ENCODE results near the gene ABCB1.

ABCB1 gene

DNA sequence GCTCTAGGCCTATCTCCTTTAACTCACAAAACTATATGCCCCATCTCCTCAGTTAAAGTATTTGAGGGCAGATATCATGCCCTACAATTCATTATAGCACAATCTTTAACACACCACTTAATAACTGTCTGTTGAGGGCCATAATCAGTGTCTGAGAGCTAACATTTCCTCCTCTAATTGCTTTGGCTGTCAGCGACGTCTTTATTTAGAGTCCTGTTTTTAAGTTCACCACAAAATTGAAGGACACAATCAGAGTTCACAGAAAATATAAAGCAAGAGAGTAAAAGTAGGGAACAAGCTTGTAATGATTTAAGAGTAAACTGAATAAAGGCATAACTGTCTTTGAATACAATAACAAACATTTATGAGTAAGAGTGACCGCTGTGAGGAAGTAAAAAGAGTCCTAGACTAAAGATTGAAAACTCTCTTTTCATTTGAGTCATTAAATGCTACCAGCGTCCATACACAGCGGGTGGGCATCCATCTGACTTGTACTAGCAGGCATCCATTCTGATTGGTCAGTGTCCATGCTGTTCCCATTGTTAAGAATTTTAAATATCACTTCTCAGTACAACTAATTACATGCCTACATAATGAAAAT, 86.8 kb downstream of the ABCB1 start:
- DNase-seq (ENCODE audit: low read depth, low spot score), result peak; percentile 44
- in situ Hi-C loops (cut with HindIII; ENCODE audit: low sequenced_read_pairs), result no loop called here
- TF ChIP-seq, protein P1, sequence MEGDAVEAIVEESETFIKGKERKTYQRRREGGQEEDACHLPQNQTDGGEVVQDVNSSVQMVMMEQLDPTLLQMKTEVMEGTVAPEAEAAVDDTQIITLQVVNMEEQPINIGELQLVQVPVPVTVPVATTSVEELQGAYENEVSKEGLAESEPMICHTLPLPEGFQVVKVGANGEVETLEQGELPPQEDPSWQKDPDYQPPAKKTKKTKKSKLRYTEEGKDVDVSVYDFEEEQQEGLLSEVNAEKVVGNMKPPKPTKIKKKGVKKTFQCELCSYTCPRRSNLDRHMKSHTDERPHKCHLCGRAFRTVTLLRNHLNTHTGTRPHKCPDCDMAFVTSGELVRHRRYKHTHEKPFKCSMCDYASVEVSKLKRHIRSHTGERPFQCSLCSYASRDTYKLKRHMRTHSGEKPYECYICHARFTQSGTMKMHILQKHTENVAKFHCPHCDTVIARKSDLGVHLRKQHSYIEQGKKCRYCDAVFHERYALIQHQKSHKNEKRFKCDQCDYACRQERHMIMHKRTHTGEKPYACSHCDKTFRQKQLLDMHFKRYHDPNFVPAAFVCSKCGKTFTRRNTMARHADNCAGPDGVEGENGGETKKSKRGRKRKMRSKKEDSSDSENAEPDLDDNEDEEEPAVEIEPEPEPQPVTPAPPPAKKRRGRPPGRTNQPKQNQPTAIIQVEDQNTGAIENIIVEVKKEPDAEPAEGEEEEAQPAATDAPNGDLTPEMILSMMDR (IDR thresholded peaks at IDR 0.05; ENCODE audit: low read depth, low read length), result no peak
- H3K4me3 ChIP-seq (ENCODE audit: low read depth, low read length), result no peak overlapping the region

DNA sequence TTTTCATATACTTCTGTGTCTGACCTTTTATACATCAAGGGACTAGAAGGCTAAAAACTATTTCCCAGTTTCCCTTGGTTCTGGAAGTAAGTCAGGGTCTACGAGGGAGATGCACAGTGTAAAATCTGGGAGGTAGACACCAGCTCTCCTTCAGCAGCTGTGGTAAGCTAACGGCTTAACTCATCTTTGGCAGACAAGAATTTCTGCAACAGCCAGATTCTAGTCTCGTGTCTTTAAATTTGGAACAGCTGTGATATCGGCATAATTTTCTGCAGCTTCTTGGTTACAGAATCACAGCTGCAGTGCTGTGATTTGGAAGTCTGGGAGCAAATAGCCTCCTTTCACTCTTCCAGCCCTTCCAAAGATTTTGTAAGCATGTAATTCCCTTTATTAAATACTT, 87.8 kb downstream of the ABCB1 start:
- TF ChIP-seq, protein P1 (IDR thresholded peaks at IDR 0.05; ENCODE audit: low read depth, low read length), result no peak
- in situ Hi-C loops (cut with HindIII; ENCODE audit: low sequenced_read_pairs), result no loop called here
- H3K4me3 ChIP-seq (ENCODE audit: low read depth, low read length), result no peak overlapping the region
- no peak for DNase-seq (ENCODE audit: low read depth, low spot score)

DNA sequence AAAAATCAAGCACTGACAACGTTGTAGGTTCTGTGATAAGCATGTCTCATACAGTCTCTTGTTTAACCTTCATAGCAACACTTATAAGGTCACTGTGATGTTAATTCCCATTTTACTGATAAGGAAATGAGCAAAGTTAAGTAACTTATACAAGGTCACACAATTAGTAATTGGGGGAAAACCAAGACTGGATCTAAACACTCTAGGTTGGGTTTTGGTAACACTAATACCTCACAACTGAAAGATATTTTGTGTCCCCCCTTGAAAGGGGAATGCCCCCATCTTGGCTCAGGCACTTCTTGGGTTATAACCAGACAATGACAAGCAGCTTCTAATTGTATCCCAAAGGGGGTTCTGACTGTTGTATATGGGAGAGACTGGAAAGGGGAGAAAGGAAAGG, 89.2 kb downstream of the ABCB1 start:
- in situ Hi-C loops (cut with HindIII; ENCODE audit: low sequenced_read_pairs), result no loop called here
- H3K4me3 ChIP-seq (ENCODE audit: low read depth, low read length), result no peak overlapping the region
- no peak for DNase-seq (ENCODE audit: low read depth, low spot score)
- TF ChIP-seq, protein P1 (IDR thresholded peaks at IDR 0.05; ENCODE audit: low read depth, low read length), result no peak

DNA sequence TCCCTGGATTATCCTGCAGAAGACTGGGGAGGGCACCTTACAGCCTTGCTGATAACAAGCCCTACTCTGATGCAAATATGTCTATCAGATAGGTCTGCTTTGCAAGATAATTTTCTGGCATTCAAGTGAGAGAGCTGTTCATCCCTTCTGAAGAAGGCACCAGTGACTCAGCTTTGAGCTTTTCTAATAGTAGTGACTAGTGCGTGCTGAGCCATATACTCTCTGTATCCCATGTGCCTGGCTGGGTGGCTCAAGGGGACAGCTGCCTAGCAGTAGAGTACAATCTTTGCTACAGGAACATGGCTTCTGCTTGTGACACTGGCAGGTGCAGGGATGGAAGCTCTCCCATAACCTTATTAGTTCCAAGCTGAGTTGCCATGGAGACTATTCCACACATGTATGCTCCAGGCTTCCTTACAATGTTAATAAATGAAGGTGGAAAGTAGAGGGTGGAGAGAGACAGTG, 90.2 kb downstream of the ABCB1 start:
- H3K4me3 ChIP-seq (ENCODE audit: low read depth, low read length), result no peak overlapping the region
- DNase-seq (ENCODE audit: low read depth, low spot score), result no peak
- TF ChIP-seq, protein P1 (IDR thresholded peaks at IDR 0.05; ENCODE audit: low read depth, low read length), result no peak
- in situ Hi-C loops (cut with HindIII; ENCODE audit: low sequenced_read_pairs), result no loop called here

DNA sequence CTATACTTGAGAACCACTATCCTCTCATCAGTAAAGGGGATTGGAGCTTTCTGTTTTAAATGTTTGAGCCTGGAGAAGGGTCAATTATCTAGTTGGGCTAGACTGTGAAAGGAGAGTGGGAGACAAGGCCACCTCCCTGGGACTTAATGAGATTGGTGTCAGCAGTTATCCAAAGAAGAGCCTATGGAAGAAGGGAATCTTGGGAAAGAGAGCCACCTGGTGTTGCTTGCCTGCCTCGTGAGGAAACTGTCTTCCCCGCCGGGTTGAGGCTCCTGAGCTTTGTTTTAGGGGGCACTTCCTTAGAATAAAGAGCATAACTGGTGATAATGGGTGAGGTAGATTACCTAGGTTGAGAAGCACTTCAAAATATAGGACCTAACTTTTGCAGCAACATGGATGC, 93.2 kb downstream of the ABCB1 start:
- TF ChIP-seq, protein P1 (IDR thresholded peaks at IDR 0.05; ENCODE audit: low read depth, low read length), result peak; percentile 24
- in situ Hi-C loops (cut with HindIII; ENCODE audit: low sequenced_read_pairs), result no loop called here
- no peak overlapping the region for H3K4me3 ChIP-seq (ENCODE audit: low read depth, low read length)
- no peak for DNase-seq (ENCODE audit: low read depth, low spot score)

DNA sequence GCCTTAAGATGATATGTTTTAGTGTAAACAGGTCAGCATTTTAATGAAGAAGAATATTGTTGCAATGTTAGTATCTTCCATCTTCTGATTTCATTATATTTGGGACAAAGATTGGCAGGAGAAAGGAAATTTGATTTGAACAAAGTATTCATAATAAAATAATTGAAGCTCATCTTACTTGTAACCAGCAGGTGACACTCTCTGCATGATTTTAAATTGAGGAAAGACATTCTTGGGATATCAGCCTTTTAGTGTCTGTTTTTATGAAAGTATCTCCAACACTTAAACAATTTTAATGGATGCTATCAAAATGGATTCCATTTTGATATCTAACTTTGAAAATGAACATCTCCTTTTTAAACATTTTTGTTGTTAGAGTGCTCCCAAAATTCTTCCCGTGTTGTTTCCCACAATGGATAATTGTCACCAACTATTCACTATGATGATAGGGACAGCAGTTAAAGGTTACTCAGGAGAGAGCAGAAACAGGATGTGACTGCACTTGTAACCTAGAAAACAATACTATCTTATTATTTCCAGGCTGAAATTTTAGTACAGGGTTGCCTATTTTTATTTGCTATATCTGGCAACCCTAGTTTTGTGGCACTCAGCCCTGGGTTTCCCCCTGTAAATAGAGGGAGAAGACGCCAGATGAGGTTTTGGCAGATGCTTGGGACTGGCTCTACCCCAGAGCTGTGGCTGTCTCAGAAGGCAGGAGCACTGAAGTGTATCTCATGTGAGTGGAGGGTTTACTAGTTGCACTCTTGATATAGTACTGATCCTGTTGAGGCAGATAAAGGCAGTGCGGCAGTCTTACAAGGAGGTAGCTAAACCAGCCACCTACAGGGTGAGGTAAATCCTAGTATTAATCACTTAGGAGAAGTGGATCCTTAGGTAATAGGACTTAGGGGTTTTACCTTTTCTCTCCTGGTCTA, 94.2 kb downstream of the ABCB1 start:
- in situ Hi-C loops (cut with HindIII; ENCODE audit: low sequenced_read_pairs), result no loop called here
- TF ChIP-seq, protein P1 (IDR thresholded peaks at IDR 0.05; ENCODE audit: low read depth, low read length), result peak; percentile 35
- DNase-seq (ENCODE audit: low read depth, low spot score), result peak; percentile 15
- no peak overlapping the region for H3K4me3 ChIP-seq (ENCODE audit: low read depth, low read length)

Measured in astrocyte of the spinal cord (primary cell).